ENCODE results near the gene STAT2.
"Not testable (repeated sequence)": the region's sequence is repeated elsewhere in the genome, so short reads cannot be mapped to it uniquely, and the experiment has no call there.

GRCh38 chr12:56401612-56402011, 41.7 kb upstream of the STAT2 start:
- TF ChIP-seq CTCF (IDR thresholded peaks at IDR 0.05); ZFX (IDR thresholded peaks at IDR 0.05; ENCODE audit: borderline replicate concordance): not testable (repeated sequence)
